Immature natural killer cell (primary cell): ENCODE data around the gene ARMC7. TPM values are rescaled to one million over a fixed set of nuclear protein-coding genes. Genes with fewer than 3 reads are reported as not detected.

ENCODE experiments used
- DNase-seq, 3 donors: peaks; one replicate each; pipeline ENCODE4 v3.0.0; 2022; ENCODE audit warnings: mixed read lengths in 1 of 3
- H3K27ac Mint-ChIP-seq, 6 donors: one replicate each; pipeline ENCODE4 v1.8.0; 2020; ENCODE audit warnings: mixed read lengths in 6 of 6, mild to moderate bottlenecking in 5 of 6, inconsistent platforms in 4 of 6, moderate library complexity in 3 of 6
- H3K27me3 Mint-ChIP-seq, 3 donors: one replicate each; pipeline ENCODE4 v1.8.0; 2020 to 2021; ENCODE audit warnings: low read depth in 3 of 3, mild to moderate bottlenecking in 3 of 3, mixed read lengths in 3 of 3, moderate library complexity in 3 of 3, inconsistent platforms in 1 of 3
- H3K36me3 Mint-ChIP-seq, 3 donors: one replicate each; pipeline ENCODE4 v1.8.0; 2020; ENCODE audit warnings: mixed read lengths in 3 of 3, inconsistent platforms in 2 of 3, mild to moderate bottlenecking in 2 of 3
- H3K4me1 Mint-ChIP-seq, 2 donors: one replicate each; pipeline ENCODE4 v1.8.0; 2020; ENCODE audit warnings: inconsistent platforms in 2 of 2, mild to moderate bottlenecking in 2 of 2, mixed read lengths in 2 of 2, moderate library complexity in 1 of 2
- H3K4me3 Mint-ChIP-seq, 5 donors: one replicate each; pipeline ENCODE4 v1.8.0; 2020; ENCODE audit warnings: mild to moderate bottlenecking in 5 of 5, mixed read lengths in 5 of 5, inconsistent platforms in 3 of 5, moderate library complexity in 3 of 5
- H3K9me3 Mint-ChIP-seq, 6 donors: one replicate each; pipeline ENCODE4 v1.8.0; 2020; ENCODE audit warnings: mild to moderate bottlenecking in 6 of 6, mixed read lengths in 6 of 6, inconsistent platforms in 4 of 6, moderate library complexity in 3 of 6
- polyA plus RNA-seq, 3 donors: library from polyadenylated mRNA; unstranded; fragments of 300-500 nt; fragmentation: Illumina TruSeq; gene quantifications; one replicate each; pipeline ENCODE4 v1.2.3, GENCODE V29; 2021

The ARMC7 gene
- polyA plus RNA-seq: 1 to 10 TPM in 2 of 3 donors, under 1 TPM in 1; 0.57 to 7.5 (median 3.5) TPM

DNA sequence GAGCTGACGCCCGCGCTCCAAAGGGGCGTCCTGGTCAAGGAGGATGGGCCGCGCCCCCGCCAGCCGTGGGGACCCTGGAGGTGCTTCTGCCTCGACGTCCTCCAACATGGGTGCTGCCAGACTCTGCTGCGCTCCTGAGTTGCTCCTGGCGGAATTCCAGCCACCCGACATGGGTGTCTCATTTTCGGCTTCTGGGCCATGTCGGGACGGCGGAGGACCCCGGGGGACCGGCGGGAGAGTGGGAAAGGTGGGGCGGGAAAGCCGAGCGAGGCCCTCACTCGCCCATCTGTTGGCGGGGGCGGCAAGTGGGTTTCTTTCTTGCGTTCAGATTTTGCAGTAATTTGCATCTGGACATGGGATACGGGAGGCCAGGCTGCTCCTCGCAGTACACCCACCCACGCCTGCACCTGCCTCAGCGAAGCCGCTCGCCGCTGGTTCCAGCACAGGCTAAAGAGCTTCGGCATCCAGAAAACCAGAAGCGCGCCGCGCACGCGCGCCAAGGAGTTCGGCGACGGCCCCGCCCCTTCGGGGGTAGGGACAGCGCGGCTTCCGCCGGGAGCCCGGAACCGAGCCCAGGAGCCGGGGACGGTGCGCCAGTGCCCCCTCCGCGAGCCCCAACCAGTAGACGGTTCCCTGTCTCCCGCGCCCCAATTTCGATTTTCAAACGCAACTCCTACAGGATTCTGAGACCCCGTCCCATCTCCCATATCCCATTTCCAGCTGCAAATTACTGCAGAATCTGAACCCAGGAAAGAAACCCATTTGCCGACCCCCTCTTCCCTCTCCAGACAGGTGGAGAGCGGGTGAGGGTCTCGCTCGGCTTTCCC, at the start of gene ARMC7:
Gene ARMC7 (plus strand): TSS at position 563 of the 827 bp plus-strand sequence. CDS start 320 bp downstream, outside the sequence.
- peaks cover 0 to 8% (median 8%) of the 10 kb centered on the region in 3 donors for H3K36me3 Mint-ChIP-seq
- H3K4me3 Mint-ChIP-seq: peak within 1 kb of the TSS; percentile 87 to 91 (median 90)
- no peaks in the 10 kb centered on the region for H3K9me3 Mint-ChIP-seq
- no peaks in the 10 kb centered on the region for H3K27me3 Mint-ChIP-seq
- peak; percentile 88 to 91 (median 88) for DNase-seq
- peaks cover 32 to 43% of the 10 kb centered on the region in 2 donors for H3K4me1 Mint-ChIP-seq
- peak within 1 kb of the TSS; percentile 73 to 90 (median 89) for H3K27ac Mint-ChIP-seq

DNA sequence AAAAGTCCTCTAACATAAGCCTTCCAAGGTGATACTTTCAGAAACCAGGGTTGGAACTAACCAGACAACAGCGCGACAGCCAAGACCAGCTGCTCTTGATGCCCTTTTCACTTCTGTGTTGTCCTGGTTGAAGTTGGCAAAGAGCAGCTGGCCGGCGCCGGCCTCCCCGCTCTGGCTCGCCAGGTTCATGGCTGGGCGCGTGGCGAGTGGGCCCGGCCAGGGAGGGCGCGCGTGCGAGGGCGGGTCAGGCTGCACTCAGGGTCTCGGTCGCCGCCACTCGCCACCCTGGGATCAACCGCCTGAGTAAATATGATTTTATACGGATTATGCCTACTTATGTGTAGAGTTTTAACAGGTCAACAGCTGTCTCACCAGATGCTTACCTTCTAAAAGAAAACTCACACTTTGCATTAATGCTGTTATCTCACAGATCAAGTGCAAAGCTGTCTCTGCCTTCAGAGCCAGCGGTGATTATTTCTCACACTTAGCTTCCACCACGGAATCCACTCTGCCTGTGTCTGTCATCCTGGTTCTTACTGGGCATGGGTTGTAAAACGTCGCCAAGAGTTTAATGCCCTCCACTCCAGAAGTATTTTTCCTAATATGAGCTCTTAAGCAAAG, 49.2 kb upstream of the ARMC7 start:
- Mint-ChIP-seq H3K9me3 (no peaks in the 10 kb centered on the region), H3K4me1 (no peaks in the 10 kb centered on the region), H3K36me3 (peaks cover 22 to 48% (median 30%) of the 10 kb centered on the region in 3 donors), H3K27me3 (no peaks in the 10 kb centered on the region), H3K27ac (no peak overlapping the region), H3K4me3 (no peak overlapping the region)
- no peak for DNase-seq

DNA sequence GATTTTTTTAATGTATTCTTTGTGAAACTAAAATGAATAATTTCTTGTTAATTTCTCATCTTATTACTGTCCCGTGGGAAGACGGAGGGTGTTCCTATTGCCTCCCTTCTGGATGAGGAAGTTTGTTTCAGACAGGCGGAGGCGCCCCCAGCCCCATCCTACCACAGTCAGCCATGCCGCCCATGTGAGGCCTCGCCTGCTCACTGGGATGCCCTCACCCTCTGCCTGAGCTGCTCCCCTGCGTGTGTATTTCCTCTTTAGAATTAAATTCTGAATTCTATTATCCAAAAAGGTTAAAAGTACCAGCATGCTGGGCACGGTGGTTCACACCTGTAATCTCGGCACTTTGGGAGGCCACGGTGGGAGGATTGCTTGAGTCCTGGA, 48.7 kb upstream of the ARMC7 start:
- no peaks in the 10 kb centered on the region for H3K4me1 Mint-ChIP-seq
- H3K27me3 Mint-ChIP-seq: no peaks in the 10 kb centered on the region
- H3K36me3 Mint-ChIP-seq: peaks cover 21 to 47% (median 30%) of the 10 kb centered on the region in 3 donors
- H3K9me3 Mint-ChIP-seq: no peaks in the 10 kb centered on the region
- H3K27ac Mint-ChIP-seq: no peak overlapping the region
- H3K4me3 Mint-ChIP-seq: no peak overlapping the region
- no peak for DNase-seq

DNA sequence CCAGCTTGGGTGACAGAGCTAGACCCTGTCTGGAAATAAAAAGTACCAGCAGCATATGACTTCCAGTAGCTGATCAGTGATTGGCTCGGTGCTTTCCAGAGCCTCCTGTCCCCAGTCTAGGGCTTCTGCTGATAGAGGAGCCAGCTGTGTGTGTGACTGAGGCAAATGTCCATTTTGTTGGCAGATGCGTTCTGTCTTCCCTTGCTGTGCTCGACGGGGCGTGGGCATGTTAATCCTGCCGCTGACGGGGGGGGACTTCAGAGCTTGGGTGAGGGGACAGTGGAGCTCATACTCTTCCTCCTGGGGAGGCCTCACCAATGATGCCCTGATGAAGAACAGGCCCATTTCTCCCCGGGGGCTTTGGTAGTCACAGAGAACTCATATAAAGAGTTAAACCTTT, 48.2 kb upstream of the ARMC7 start:
- no peak for DNase-seq
- no peak overlapping the region for H3K4me3 Mint-ChIP-seq
- H3K4me1 Mint-ChIP-seq: peaks cover 4% of the 10 kb centered on the region in 2 donors
- H3K36me3 Mint-ChIP-seq: peaks cover 18 to 41% (median 30%) of the 10 kb centered on the region in 3 donors
- peaks cover 0 to 1% (median 0%) of the 10 kb centered on the region in 3 donors for H3K27me3 Mint-ChIP-seq
- no peak overlapping the region for H3K27ac Mint-ChIP-seq
- no peaks in the 10 kb centered on the region for H3K9me3 Mint-ChIP-seq

DNA sequence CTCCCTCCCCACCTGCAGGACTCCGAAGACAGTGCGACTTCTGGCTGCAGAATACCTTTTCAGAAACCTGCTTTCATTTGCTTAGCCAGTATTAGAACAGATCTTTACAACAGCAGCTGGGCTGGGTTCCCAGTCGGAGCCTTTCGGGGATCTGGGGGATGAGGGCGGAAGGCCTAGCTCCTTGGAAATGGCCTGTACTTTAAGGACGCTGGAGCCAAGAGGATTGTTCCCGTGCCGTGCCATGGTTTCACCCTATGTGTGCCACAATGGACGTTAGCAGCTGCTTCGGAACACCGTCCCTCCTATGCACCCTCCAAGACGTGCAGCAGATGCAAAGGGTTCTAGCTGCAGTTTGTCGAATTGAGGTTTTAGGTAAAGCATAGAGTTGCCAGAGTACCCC, 46.6 kb upstream of the ARMC7 start:
- Mint-ChIP-seq H3K4me3 (no peak overlapping the region), H3K36me3 (peaks cover 18 to 37% (median 30%) of the 10 kb centered on the region in 3 donors), H3K9me3 (no peaks in the 10 kb centered on the region), H3K27ac (no peak overlapping the region), H3K27me3 (peaks cover 0 to 2% (median 0%) of the 10 kb centered on the region in 3 donors), H3K4me1 (peaks cover 9 to 12% of the 10 kb centered on the region in 2 donors)
- no peak for DNase-seq

DNA sequence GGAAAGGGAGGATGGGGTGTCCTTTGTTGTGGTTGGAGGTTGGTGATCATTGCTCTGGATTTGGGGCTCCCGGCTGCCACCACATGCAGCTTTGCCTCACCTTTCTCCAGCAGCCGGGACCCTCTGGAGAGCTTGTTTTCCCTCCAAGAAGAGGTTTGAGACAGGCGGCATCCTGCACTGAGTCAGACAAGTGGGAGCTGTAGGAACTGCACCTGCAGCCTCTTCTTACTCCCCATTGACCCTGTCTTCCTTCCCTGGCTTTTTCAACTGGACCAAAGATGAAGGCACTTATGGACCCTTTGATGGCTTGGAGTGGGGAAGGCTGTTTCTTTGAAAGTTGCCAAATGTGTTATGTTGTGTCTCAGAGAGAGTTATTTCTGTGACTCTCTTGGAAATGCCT, 46.1 kb upstream of the ARMC7 start:
- H3K9me3 Mint-ChIP-seq: no peaks in the 10 kb centered on the region
- no peak overlapping the region for H3K27ac Mint-ChIP-seq
- H3K4me1 Mint-ChIP-seq: peaks cover 9 to 12% of the 10 kb centered on the region in 2 donors
- DNase-seq: no peak
- H3K27me3 Mint-ChIP-seq: peaks cover 0 to 2% (median 0%) of the 10 kb centered on the region in 3 donors
- H3K36me3 Mint-ChIP-seq: peaks cover 18 to 37% (median 30%) of the 10 kb centered on the region in 3 donors
- H3K4me3 Mint-ChIP-seq: no peak overlapping the region

DNA sequence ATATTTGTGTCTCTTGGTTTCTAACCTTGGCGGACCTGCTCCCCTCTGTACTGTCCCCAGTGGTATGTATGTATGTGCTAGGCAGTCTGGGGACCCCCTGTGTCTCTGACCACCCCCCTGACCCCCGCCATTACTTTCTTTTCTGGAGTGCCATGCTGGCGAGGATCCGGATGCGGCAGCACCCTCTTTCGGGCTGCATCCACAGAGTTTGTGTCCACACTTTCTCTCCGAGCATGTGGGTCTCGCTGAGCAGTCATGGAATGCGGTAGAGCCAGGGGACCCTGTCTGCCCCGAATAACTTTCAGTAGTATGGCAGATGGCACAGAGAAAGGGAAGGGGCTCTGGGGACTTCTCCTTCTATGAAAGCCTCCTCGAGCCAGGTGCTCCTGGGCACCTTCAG, 45.7 kb upstream of the ARMC7 start:
- Mint-ChIP-seq H3K36me3 (peaks cover 18 to 37% (median 30%) of the 10 kb centered on the region in 3 donors), H3K9me3 (no peaks in the 10 kb centered on the region), H3K4me1 (peaks cover 9 to 12% of the 10 kb centered on the region in 2 donors), H3K4me3 (no peak overlapping the region), H3K27me3 (peaks cover 0 to 2% (median 0%) of the 10 kb centered on the region in 3 donors), H3K27ac (no peak overlapping the region)
- DNase-seq: no peak

DNA sequence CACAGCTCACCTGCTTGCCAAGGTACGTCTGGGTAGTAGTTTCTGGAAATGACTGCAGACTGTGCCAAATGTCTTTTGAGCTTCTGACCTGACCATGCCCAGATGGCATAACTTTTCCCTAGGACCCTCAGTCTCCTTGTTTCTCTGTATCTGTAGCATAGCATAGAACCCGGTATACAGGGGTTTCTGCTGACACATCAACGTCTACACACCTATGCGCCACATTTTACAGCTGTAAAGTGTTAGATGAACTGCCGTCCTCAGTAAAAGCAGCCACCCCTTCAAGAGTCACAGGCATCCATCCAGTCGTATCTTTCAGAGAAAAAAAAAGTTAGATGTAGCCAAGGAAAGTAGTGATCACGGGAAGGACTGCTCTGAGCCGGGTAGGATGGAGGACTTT, 45.3 kb upstream of the ARMC7 start:
- Mint-ChIP-seq H3K4me1 (peaks cover 9 to 12% of the 10 kb centered on the region in 2 donors), H3K36me3 (peaks cover 18 to 36% (median 30%) of the 10 kb centered on the region in 3 donors), H3K4me3 (no peak overlapping the region), H3K27me3 (peaks cover 0 to 2% (median 0%) of the 10 kb centered on the region in 3 donors), H3K27ac (no peak overlapping the region), H3K9me3 (no peaks in the 10 kb centered on the region)
- DNase-seq: no peak

DNA sequence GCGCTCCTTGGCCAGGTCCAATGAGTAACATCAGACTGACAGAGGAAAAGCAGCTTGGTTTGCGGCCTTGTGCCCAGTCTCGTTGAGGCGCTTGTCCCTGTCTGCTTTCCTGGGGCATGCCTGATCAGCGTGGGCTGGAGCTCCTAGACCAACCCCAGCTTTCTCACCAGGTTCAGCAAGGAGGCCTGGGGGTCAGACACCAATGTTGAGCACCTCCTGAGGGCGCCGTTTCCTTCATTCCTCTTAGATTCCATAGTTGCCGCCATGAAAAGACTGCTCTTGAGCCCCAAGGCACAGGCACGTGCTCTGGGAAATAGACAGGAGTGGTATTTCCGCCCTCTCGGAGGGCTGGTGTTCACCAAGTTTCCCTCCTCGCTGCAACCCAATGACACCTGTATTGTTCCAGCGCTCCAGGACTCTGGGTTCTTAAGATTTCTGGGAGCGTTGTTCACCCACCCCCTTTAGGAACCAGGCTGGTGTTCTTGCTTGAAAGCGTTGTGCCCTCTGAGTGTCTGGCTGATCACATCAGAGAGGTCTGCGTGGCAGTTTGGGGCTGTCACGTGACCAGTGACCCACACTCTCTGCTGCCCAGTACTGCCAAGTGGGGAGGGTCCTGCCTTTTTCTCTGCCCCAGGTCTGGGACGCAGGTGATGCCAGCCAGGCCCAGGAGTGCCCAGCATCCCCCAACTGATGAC, 44.8 kb upstream of the ARMC7 start:
- no peak overlapping the region for H3K27ac Mint-ChIP-seq
- H3K36me3 Mint-ChIP-seq: peaks cover 15 to 30% (median 27%) of the 10 kb centered on the region in 3 donors
- peaks cover 0 to 2% (median 0%) of the 10 kb centered on the region in 3 donors for H3K27me3 Mint-ChIP-seq
- no peaks in the 10 kb centered on the region for H3K9me3 Mint-ChIP-seq
- H3K4me1 Mint-ChIP-seq: peaks cover 9 to 12% of the 10 kb centered on the region in 2 donors
- H3K4me3 Mint-ChIP-seq: no peak overlapping the region
- DNase-seq: no peak

DNA sequence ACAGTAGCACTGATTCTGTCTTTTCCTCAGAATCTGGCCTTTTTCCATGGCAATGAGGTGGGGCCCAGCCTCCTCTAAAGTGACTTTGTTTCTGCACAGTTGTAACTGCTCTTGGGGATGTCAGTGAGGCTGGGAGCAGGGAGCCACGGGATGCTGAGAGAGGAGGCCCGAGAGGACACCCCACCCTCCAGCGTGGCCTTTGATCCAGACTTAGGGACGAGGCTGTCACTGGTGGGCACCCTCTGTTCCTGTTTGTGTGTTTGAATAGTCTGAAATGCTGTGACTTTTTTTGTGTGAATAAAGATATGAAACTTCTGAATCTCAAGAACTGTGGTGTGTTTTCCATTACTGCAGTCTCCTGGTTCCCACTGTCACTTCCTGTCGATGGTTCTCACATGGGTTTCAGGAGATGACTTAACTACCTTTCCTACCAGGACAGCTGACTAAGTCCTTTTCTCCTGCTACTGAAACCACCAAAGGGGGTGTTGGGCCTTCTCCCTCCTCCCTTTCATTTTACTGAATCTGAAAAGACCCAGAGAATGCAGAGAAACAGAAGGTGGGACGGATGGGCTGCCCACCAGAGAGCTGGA, 44.1 kb upstream of the ARMC7 start:
- Mint-ChIP-seq H3K36me3 (peaks cover 13 to 27% (median 24%) of the 10 kb centered on the region in 3 donors), H3K4me1 (peaks cover 9 to 12% of the 10 kb centered on the region in 2 donors), H3K27me3 (peaks cover 0 to 2% (median 0%) of the 10 kb centered on the region in 3 donors), H3K27ac (no peak overlapping the region), H3K9me3 (no peaks in the 10 kb centered on the region), H3K4me3 (peak overlapping the region in 1 of 5 donors; percentile 36)
- no peak for DNase-seq

DNA sequence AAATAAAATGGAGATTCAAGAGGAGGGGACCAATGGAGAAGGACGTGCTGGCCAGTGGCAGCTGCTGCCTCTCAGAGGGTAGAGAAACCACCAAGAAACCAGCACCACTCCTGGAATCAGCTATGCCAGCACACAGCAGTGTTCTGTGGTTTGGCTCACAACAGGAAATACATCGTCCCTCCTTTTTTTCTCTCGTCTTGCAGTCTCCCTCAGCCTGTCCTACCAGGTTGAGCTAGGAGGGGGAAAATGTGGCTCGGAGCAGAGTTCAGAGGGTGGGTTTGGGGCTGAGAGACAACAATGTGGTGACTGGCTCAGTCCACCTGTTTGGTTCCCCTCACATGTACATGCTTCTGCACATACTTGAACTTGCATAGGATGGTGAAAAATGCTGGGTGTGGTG, 41.9 kb upstream of the ARMC7 start:
- H3K4me3 Mint-ChIP-seq: peak overlapping the region in 2 of 5 donors; percentile 10 to 24
- peaks cover 9 to 12% of the 10 kb centered on the region in 2 donors for H3K4me1 Mint-ChIP-seq
- H3K9me3 Mint-ChIP-seq: no peaks in the 10 kb centered on the region
- peaks cover 9% of the 10 kb centered on the region in 3 donors for H3K36me3 Mint-ChIP-seq
- no peak for DNase-seq
- peaks cover 0 to 2% (median 0%) of the 10 kb centered on the region in 3 donors for H3K27me3 Mint-ChIP-seq
- H3K27ac Mint-ChIP-seq: peak overlapping the region in 3 of 6 donors; percentile 12 to 69 (median 30)

DNA sequence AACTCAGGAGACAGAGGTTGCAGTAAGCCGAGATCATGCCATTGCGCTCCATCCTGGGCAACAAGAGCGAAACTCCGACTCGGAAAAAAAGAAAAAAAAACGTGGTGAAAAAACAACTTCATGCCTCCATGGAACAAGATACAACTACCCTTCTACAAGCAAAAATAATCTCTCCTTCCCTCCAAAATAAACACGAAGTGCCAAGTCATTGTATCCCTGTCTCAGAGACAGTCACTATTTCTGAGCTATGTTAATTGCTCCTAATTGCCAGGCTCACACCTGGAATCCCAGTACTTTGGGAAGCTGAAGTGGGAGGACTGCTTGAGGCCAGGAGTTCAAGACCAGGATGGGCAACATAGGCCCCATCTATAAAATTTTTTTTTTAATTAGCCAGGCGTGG, 41.0 kb upstream of the ARMC7 start:
- no peak for DNase-seq
- Mint-ChIP-seq H3K27ac (peak overlapping the region in 1 of 6 donors; percentile 7), H3K27me3 (peaks cover 0 to 2% (median 0%) of the 10 kb centered on the region in 3 donors), H3K4me1 (peaks cover 9 to 12% of the 10 kb centered on the region in 2 donors), H3K9me3 (no peaks in the 10 kb centered on the region), H3K36me3 (peaks cover 7 to 9% (median 7%) of the 10 kb centered on the region in 3 donors), H3K4me3 (no peak overlapping the region)

DNA sequence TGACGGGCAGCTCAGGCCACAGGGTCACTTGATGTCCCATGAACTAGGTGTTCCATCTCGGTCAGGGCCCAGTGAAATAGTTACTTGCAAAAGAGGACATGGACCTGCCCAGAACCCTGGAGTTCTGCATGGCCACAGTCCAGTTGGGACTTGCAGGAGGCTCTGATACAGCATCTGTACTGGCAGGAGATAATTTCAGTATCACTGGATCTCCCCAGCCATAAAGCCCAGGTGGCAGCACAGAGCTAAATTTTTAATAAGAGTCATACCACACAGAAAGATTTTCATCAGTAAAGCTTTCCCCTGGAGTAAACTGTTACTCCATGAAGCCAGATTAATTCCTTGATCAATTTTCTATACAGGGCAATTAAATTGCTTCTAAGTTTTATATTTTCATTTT, 40.0 kb upstream of the ARMC7 start:
- H3K9me3 Mint-ChIP-seq: no peaks in the 10 kb centered on the region
- peaks cover 9 to 12% of the 10 kb centered on the region in 2 donors for H3K4me1 Mint-ChIP-seq
- no peaks in the 10 kb centered on the region for H3K36me3 Mint-ChIP-seq
- DNase-seq: no peak
- peak overlapping the region in 1 of 6 donors; percentile 34 for H3K27ac Mint-ChIP-seq
- H3K4me3 Mint-ChIP-seq: no peak overlapping the region
- peaks cover 0 to 2% (median 0%) of the 10 kb centered on the region in 3 donors for H3K27me3 Mint-ChIP-seq
